Upper lobe of left lung (tissue), 4 donors: ENCODE results near the gene HMBS.

ENCODE experiments used
- POLR2A ChIP-seq, 4 donors: fragments of 450-650 bp; IDR thresholded peaks; one replicate each; pipeline ENCODE4 v1.5.1; 2016 to 2017; ENCODE audit warnings: antibody characterized with exemption in 4 of 4, mild to moderate bottlenecking in 2 of 4
- POLR2AphosphoS5 ChIP-seq, 2 donors: sonication (generic); formaldehyde crosslinking; IDR thresholded peaks; one replicate each; pipeline ENCODE4 v1.5.1; 2017; ENCODE audit warnings: antibody characterized with exemption in 2 of 2

GRCh38 chr11:119092880-119093842, 8.5 kb downstream of the HMBS start:
- no peak for TF ChIP-seq POLR2A (IDR thresholded peaks at IDR 0.05)
- TF ChIP-seq POLR2AphosphoS5 (IDR thresholded peaks at IDR 0.05), result no peak
